Smooth muscle cell of the umbilical artery (primary cell): ENCODE results near the gene ATP6V0E2. TPM values are rescaled to one million over a fixed set of nuclear protein-coding genes. Genes with fewer than 3 reads are reported as not detected.

ENCODE experiments used
- total RNA-seq: library from RNA; depleted of rRNA; stranded (reverse); fragments of >200 nt; gene quantifications from 2 replicates; pipeline ENCODE4 v1.2.3, GENCODE V29; 2014

ATP6V0E2 gene
- 17.2 and 25.4 TPM in 2 replicates for total RNA-seq

DNA sequence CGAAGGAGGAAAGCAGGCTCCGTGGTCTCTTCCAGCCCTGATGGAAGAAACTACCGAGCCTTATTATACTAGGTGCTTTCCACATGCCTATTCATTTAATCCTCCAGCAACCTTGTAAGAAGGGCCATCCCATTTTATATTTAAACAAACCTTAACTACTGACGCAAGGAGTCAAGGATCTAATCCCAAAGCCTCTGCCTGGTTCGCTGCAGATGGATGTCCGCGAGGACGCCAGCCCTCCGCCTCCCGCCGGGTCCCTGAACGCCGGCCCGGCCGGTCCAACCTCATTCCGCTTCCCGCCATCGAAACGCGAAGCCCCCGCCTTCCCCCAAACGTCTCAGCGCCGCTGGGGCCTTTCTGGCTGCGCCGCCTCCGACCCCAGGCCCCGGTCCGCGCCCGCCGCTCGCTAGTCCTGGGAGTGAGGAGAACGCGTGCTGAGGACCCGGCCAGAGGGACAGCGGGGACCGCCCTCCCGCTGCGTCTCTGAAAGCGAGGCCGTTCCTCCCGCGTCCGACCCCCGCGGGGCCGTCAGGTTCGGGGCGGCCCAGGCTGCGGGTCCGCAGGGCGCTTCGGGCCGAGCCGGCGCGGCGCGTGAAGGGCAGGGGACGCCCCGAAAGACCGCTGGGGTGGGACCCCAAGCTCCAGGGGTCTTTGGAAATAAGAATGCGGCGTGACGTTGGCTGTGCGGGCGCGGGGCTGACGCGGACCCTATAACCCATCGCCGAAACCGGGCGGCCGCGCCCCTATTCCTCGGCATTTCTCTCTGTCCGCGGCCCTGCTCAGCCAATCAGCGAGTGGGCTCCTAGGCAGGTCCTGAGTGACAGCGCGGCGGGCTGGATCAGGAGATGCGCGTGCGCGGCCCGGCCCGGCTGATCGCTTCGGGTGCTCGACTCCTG, at the start of gene ATP6V0E2:
Gene ATP6V0E2, plus strand, starts transcription at position 896 of the 896 bp plus-strand sequence. CDS start 97 bp downstream, outside the sequence.

DNA sequence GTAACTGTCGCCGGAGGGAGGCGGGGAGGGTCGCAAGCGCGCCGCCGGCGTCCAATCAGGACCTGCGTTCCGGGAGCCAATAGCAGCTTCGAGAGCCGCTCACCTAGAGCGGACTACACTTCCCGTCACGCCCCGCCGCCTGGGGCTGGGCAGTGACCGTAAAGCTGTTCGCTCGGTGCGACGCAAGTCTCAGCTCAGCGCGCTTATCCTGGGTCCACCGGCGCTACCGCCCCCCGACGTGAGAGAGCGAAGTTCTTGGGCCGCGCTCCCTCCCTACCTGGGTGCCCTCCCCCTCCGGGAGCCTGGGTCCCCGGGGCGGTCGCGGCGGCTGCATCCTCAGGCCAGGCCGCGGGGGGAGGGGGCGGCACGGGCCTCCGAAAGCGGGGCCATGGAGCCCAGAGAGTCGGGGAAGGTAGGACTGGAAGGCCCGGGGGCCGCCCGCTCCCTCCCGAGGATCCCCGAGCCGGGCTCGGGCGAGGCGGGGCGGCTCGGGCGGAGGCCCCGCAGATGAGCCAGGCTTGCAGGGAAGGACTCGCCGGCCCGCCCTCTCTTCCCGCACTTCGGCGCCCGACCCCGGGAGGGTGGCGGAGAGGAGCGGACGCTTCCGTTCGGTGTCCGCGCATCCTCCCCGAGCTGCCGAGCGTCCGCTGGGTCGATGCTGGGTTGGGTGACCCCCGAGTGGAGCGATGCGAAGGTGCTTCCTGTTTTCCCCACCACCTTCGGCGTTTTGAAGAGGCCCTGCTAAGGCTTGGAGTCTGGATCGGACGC, 35.4 kb upstream of the ATP6V0E2 start, which contains the start of gene ZNF862:
Gene ZNF862, plus strand, starts transcription at position 152 of the 768 bp plus-strand sequence. Its CDS starts 237 bp downstream, at position 389.

Other genes starting within 250 kb of the ATP6V0E2 start
- 0.14 and 0.59 TPM in 2 replicates for gene ZNF467, start 100.4 kb upstream of the ATP6V0E2 start, total RNA-seq
- 9.5 and 10.1 TPM in 2 replicates for gene ZNF862, start 35.6 kb upstream of the ATP6V0E2 start, total RNA-seq